UCSD-AML1 (cell line): ENCODE data around the gene ITGB2.
"Not testable (repeated sequence)": the region's sequence is repeated elsewhere in the genome, so short reads cannot be mapped to it uniquely, and the experiment has no call there.

Experiments used
- DNase-seq: peaks from one replicate; lab custom pipeline; 2025; ENCODE audit not compliant: unreplicated experiment; lab: John Stamatoyannopoulos, UW

The ITGB2 gene

DNA sequence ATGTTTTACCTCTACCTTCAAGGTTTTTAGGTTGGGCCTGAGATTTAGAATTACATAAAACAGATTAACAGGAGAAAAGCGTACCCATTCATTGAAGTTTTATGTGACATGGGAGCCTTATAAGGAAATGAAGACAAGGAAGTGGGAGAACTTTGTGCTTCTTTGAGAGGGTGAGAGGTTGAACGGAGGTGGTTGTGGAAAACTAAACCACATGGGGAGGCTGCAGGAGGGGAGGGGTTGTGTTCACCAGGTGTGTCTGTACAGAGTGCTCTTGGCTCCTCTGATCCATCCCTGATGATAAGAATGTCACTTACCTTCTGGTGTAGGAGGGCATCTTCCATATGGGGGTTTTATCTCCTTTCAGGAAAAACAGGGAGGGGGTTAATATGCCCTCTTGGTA, 21.9 kb upstream of the ITGB2 start:
- DNase-seq, result no peak

DNA sequence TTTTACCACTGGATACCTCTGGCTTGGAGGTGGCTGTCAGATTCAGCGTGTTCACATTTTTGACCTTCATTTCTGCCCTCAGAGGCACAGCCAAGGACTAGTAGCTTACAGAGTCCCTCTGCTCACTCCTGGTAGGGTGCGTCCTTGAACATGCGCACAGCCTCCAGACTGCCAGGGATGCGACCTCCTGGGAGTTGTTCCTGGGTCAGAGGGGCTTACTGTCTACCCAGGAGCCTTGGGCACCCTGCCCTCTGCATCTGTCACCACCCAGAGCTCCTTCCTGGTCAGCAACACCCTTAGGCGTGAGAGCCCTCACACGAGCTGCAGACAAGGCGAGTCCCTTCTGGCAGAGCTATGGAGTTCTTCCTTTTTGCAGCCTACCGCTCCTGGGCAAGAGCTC, 20.9 kb upstream of the ITGB2 start:
- DNase-seq, result no peak

GRCh38 chr21:44940116-44940631, 19.5 kb upstream of the ITGB2 start:
- DNase-seq, result no peak

GRCh38 chr21:44939532-44940115, 18.9 kb upstream of the ITGB2 start, which contains the start of gene SLX9:
Gene SLX9 (plus strand): TSS chr21:44940029. CDS start chr21:44940058, 29 bp downstream.
- DNase-seq, result peak; percentile 86

GRCh38 chr21:44938772-44939531, 18.3 kb upstream of the ITGB2 start:
- no peak for DNase-seq

GRCh38 chr21:44935533-44935927, 14.8 kb upstream of the ITGB2 start:
- no peak for DNase-seq

GRCh38 chr21:44934797-44935532, 14.3 kb upstream of the ITGB2 start:
- DNase-seq, result no peak

DNA sequence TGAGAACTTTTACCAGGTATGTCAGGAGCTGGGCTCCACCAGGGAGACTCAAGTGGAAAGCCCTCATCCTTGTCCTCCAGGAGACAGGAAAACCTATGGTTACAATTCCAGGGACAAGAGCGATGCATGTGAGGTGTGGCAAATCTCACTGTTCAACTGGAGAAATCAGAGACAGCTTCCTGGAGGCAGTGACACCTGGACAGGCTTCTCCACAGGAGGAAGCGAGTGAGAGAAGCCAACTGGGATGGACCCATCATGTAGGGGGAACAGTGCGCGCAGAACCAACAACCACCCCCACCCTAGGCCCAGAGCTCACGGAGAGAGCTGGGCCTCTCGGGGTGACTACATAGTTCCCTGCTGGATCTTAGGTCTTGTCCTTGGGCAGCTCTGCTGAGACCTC, 13.6 kb upstream of the ITGB2 start:
- no peak for DNase-seq

DNA sequence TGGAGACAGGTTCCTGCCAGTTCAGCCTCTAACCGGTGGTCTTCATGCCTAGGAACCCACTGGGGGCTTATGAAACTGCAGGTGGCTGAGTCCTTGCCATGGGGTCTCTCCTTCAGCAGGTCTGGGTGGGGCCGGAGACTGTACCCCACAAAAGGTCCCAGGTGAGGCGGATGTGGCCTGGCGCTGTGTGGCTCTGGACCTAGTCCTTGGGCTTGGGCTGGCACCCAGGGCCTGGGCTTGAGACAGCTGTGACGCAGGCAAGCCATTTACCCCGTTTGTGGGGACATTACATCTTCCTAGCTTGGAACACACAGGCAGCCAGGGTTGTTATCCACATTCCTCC, 13.2 kb upstream of the ITGB2 start:
- no peak for DNase-seq

DNA sequence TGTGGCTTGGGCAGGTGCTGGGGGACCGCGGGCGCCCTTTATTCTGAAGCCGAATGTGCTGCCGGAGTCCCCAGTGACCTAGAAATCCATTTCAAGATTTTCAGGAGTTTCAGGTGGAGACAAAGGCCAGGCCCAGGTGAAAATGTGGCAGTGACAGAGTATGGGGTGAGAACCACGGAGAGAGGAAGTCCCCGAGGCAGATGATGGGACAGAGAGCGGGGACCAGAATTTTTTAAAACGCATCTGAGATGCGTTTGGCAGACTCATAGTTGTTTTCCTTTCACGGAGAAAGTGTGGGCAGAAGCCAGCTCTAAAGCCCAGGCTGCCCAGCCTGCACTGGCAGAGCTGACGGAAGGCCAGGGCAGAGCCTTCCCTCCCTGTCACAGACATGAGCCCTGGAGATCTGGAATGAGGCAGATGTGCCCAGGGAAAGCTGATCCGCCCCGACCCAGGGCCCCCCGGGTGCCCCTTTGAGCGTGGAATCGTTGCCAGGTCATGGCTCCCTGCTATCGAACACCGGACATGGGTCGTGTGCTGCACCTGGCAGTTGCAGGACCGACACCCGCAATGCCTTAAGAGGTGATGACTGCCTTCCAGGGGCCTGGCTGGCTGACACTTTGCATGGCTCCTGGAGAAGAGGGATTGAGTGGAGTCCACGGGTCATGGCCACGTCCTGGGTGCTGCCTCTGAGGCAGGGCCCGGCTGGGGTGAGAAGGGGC, 12.7 kb upstream of the ITGB2 start:
- no peak for DNase-seq

- DNase-seq, result peak; percentile 64
Measured at GRCh38 chr21:44932408-44933181, 11.9 kb upstream of the ITGB2 start.

- DNase-seq, result no peak
Measured at GRCh38 chr21:44931501-44932407, 11.1 kb upstream of the ITGB2 start.

DNA sequence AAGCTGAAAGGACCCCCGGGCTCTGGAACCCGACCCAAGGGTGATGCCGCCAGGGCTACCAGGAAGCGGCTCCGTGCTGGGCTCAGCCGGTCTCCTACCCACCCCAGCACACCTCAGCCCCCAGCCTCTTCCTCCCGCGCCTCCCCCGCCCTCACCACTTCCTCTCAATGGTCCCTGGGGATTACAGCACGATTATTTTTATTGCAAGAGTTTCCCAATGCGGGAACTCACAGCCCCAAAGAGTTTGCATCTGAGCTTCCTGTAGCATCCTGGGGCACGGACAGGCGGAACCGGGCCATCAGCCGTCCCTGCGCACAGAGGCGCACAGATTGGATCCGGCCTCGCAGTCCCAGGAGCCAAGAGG, 10.4 kb upstream of the ITGB2 start:
- DNase-seq, result peak; percentile 78

- DNase-seq, result peak; percentile 39
Measured at GRCh38 chr21:44930543-44930981, 9.9 kb upstream of the ITGB2 start.

DNA sequence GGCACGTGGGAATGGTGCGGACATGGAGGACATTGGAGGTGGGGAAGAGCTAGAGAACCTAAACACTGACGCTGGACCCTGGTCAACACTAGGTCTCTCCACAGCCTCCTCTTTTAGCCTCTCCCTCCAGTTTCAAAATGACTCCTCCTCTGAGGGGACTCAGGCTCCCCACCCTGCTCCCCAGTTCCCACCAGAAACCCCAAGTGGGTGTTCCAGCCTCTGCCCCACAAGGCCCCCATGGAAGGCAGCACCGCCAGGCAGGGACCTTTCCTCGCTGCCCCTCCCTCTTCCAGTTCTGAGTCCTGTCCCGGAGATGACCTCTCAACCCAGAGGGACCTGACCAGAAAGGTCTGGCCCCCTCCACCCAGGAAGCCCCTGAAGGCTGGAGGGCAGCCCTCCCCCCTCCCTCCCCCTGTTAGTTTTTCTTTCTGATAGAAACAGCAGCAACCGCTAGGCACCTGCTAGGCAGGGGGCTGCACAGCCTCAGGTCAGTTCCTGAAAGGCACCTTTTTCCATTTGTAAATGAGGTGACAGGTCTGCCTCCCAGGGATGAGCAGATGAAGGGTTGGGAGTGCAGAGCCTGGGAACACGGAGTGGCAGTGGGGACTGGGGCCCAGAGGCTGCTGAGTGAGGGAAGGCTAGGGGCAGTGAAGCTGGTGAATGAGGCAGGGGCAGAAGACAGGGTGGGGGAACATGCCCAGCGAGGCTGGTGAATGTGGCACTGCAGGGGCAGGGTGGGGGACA, 9.3 kb upstream of the ITGB2 start:
- DNase-seq, result no peak

DNA sequence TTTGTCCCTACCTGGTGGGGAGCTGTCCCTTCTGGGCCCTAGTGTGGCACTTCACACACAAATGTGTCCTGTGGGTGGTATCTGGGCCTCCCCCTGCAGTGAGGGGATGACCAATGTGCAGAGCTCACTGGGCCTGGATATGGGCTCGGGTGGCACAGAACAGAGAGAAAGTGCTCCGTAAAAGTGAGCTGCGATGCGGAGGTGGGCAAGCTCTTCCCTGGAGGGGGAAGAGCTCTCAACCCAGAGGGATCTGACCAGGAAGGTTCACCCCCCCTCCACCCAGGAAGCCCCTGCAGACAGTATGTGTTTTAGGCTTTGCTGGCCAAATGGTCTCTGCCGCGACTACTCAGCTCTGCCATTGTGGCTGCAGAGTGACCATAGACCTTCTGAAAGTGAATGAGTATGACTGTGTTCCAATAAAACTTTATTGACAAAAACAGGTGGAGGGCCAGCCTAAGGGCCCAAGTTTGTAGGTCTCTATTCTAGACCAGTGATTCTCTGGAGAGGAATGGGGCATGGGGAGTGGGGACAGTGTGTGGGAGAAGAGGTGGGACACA, 8.6 kb upstream of the ITGB2 start:
- no peak for DNase-seq

GRCh38 chr21:44928500-44929241, 8.0 kb upstream of the ITGB2 start:
- DNase-seq, result not testable (repeated sequence)
